GF-D8 (cell line): ENCODE results near the gene CNEP1R1.
"Not testable (repeated sequence)": the region's sequence is repeated elsewhere in the genome, so short reads cannot be mapped to it uniquely, and the experiment has no call there.

ENCODE experiments used
- DNase-seq: peaks from one replicate; lab custom pipeline; 2025; lab: John Stamatoyannopoulos, UW

The CNEP1R1 gene

GRCh38 chr16:50024684-50025536, at the start of gene CNEP1R1:
Gene CNEP1R1, plus strand, starts transcription at chr16:50025225. Its CDS starts 91 bp downstream, at chr16:50025316.
- DNase-seq = peak; percentile 90

- no peak for DNase-seq
These were observed 47.6 kb upstream of the CNEP1R1 start for GRCh38 chr16:49977427-49977826.

GRCh38 chr16:49978569-49979326, 46.3 kb upstream of the CNEP1R1 start:
- no peak for DNase-seq

- DNase-seq = no peak
These were observed 44.9 kb upstream of the CNEP1R1 start for GRCh38 chr16:49980166-49980565.

- no peak for DNase-seq
These were observed 38.5 kb upstream of the CNEP1R1 start for GRCh38 chr16:49986351-49987124.

GRCh38 chr16:49987381-49987780, 37.6 kb upstream of the CNEP1R1 start:
- no peak for DNase-seq

- no peak for DNase-seq
These were observed 32.2 kb upstream of the CNEP1R1 start for GRCh38 chr16:49992825-49993224.

GRCh38 chr16:49993579-49993978, 31.4 kb upstream of the CNEP1R1 start:
- no peak for DNase-seq

GRCh38 chr16:49994006-49994405, 31.0 kb upstream of the CNEP1R1 start:
- no peak for DNase-seq

- DNase-seq = no peak
These were observed 29.3 kb upstream of the CNEP1R1 start for GRCh38 chr16:49995720-49996119.

- DNase-seq = no peak
These were observed 27.2 kb upstream of the CNEP1R1 start for GRCh38 chr16:49997721-49998251.

- DNase-seq = no peak
These were observed 26.0 kb upstream of the CNEP1R1 start for GRCh38 chr16:49998991-49999390.

- no peak for DNase-seq
These were observed 23.9 kb upstream of the CNEP1R1 start for GRCh38 chr16:50001144-50001543.

- no peak for DNase-seq
These were observed 22.8 kb upstream of the CNEP1R1 start for GRCh38 chr16:50002190-50002589.

- no peak for DNase-seq
These were observed 20.8 kb upstream of the CNEP1R1 start for GRCh38 chr16:50004239-50004638.

GRCh38 chr16:50006964-50007363, 18.1 kb upstream of the CNEP1R1 start:
- no peak for DNase-seq

GRCh38 chr16:50007744-50008143, 17.3 kb upstream of the CNEP1R1 start:
- no peak for DNase-seq

- DNase-seq = no peak
These were observed 14.8 kb upstream of the CNEP1R1 start for GRCh38 chr16:50010212-50010611.

- peak; percentile 2 for DNase-seq
These were observed 13.3 kb upstream of the CNEP1R1 start for GRCh38 chr16:50011707-50012106.

GRCh38 chr16:50012182-50012581, 12.8 kb upstream of the CNEP1R1 start:
- no peak for DNase-seq

GRCh38 chr16:50014211-50014610, 10.8 kb upstream of the CNEP1R1 start:
- DNase-seq = not testable (repeated sequence)

GRCh38 chr16:50015631-50016030, 9.4 kb upstream of the CNEP1R1 start:
- no peak for DNase-seq
